Type B pancreatic cell (in vitro differentiated cells): ENCODE data around the gene GLIS1. TPM values are rescaled to one million over a fixed set of nuclear protein-coding genes. Genes with fewer than 3 reads are reported as not detected.

Experiments
- DNase-seq: peaks from one replicate; pipeline ENCODE4 v3.0.0; 2021; ENCODE audit warnings: mixed read lengths; ENCODE audit not compliant: unreplicated experiment; ENCODE audit errors: extremely low spot score
- H3K27ac Mint-ChIP-seq: 2 replicates; pipeline ENCODE4 v1.8.0; 2021; ENCODE audit warnings: mild to moderate bottlenecking, mixed read lengths
- H3K27me3 Mint-ChIP-seq: 2 replicates; pipeline ENCODE4 v1.8.0; 2021; ENCODE audit warnings: mixed read lengths
- H3K36me3 Mint-ChIP-seq: 2 replicates; pipeline ENCODE4 v1.8.0; 2021; ENCODE audit warnings: mixed read lengths
- H3K4me1 Mint-ChIP-seq: one replicate; pipeline ENCODE4 v1.8.0; 2021; ENCODE audit warnings: mixed read lengths; ENCODE audit not compliant: unreplicated experiment
- H3K4me3 Mint-ChIP-seq: 2 replicates; pipeline ENCODE4 v1.8.0; 2021; ENCODE audit warnings: mild to moderate bottlenecking, mixed read lengths
- H3K9me3 Mint-ChIP-seq: 2 replicates; pipeline ENCODE4 v1.8.0; 2021; ENCODE audit warnings: mixed read lengths
- CTCF ChIP-seq: fragments of 200-600 bp; sonication (generic); conservative IDR thresholded peaks from 2 replicates; pipeline ENCODE4 v1.5.0; 2021; ENCODE audit warnings: antibody characterized with exemption, mild to moderate bottlenecking
- total RNA-seq: library from RNA; stranded (reverse); gene quantifications from 2 replicates; pipeline ENCODE4 v1.2.1, GENCODE V29; 2021; ENCODE audit warnings: low replicate concordance

GLIS1 gene
- total RNA-seq, 1 donor from 2014 or later, result 2.1 TPM

DNA sequence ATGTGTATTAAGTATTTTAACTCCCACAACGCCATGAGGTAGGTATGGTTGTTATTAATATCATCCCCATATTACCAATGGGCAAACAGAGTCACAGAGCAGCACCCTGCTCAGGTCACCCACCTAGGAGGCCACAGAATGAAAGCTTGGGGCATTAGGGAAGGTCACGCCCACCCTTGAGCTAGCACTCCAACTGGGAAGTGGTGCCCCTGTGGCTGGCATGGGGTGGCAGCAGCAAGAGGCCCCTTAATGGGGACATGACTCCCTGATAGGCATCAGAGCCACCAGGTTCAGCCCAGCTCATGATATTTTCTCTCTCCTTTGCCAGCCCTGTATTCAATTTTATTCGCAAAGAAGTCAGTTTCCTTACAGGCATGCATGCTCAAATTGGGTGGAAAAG lies 189.2 kb downstream of the GLIS1 start:
- no peak for TF ChIP-seq CTCF
- DNase-seq, result no peak
- H3K9me3 Mint-ChIP-seq, result no peaks in the 10 kb centered on the region
- no peak overlapping the region for H3K4me3 Mint-ChIP-seq
- H3K4me1 Mint-ChIP-seq, result peaks cover 26% of the 10 kb centered on the region
- peaks cover 16% of the 10 kb centered on the region for H3K27me3 Mint-ChIP-seq
- H3K36me3 Mint-ChIP-seq, result no peaks in the 10 kb centered on the region
- H3K27ac Mint-ChIP-seq, result no peak overlapping the region

GRCh38 chr1:53549287-53549686 lies 189.7 kb downstream of the GLIS1 start:
- no peak overlapping the region for H3K4me3 Mint-ChIP-seq
- H3K27me3 Mint-ChIP-seq, result peaks cover 19% of the 10 kb centered on the region
- H3K36me3 Mint-ChIP-seq, result no peaks in the 10 kb centered on the region
- no peak for DNase-seq
- peaks cover 26% of the 10 kb centered on the region for H3K4me1 Mint-ChIP-seq
- no peak overlapping the region for H3K27ac Mint-ChIP-seq
- no peaks in the 10 kb centered on the region for H3K9me3 Mint-ChIP-seq
- TF ChIP-seq CTCF, result no peak

DNA sequence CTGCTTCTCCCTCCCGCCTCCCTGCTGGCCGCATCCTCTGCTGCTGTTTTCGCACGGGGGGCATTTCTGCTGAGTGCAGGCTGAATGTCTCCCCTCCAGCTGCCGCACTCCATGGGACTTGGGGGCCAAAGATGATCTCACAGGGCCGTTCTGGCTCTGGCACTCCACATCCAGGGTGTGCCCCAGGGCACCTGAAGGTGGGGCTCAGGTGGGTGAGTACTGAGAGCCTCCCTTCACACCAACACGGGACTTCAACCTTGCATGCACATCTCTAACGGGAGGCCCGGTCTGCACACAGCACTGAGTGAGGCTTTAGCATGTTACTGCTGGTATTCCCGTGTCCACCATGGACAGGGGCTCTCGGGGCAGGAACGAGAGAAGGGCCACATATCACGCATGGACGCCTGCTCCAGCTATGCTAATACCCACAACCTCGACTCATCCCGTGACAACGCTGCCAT lies 190.9 kb downstream of the GLIS1 start:
- Mint-ChIP-seq H3K27me3 (peaks cover 17% of the 10 kb centered on the region), H3K4me1 (peaks cover 32% of the 10 kb centered on the region), H3K27ac (no peak overlapping the region), H3K4me3 (no peak overlapping the region), H3K36me3 (no peaks in the 10 kb centered on the region), H3K9me3 (no peaks in the 10 kb centered on the region)
- TF ChIP-seq CTCF, result no peak
- peak; percentile 63 for DNase-seq

- peak; percentile 42 for DNase-seq
These were observed 191.7 kb downstream of the GLIS1 start for GRCh38 chr1:53547231-53547790.

GRCh38 chr1:53546409-53547155 lies 192.4 kb downstream of the GLIS1 start:
- peaks cover 13% of the 10 kb centered on the region for H3K27me3 Mint-ChIP-seq
- H3K4me1 Mint-ChIP-seq, result peaks cover 29% of the 10 kb centered on the region

More at GRCh38 chr1:53547231-53547790, 191.7 kb downstream of the GLIS1 start:
- H3K4me3 Mint-ChIP-seq, result no peak overlapping the region
- peaks cover 32% of the 10 kb centered on the region for H3K4me1 Mint-ChIP-seq
- no peaks in the 10 kb centered on the region for H3K36me3 Mint-ChIP-seq
- TF ChIP-seq CTCF, result no peak
- H3K27ac Mint-ChIP-seq, result no peak overlapping the region
- H3K9me3 Mint-ChIP-seq, result no peaks in the 10 kb centered on the region
- H3K27me3 Mint-ChIP-seq, result peaks cover 17% of the 10 kb centered on the region

More at GRCh38 chr1:53546409-53547155, 192.4 kb downstream of the GLIS1 start:
- no peak for TF ChIP-seq CTCF
- Mint-ChIP-seq H3K4me3 (no peak overlapping the region), H3K36me3 (no peaks in the 10 kb centered on the region), H3K9me3 (no peaks in the 10 kb centered on the region), H3K27ac (no peak overlapping the region)
- no peak for DNase-seq
